Peyer's patch (tissue), 4 donors: Measurements from ENCODE around the gene OR4X1. TPM values are rescaled to one million over a fixed set of nuclear protein-coding genes. Genes with fewer than 3 reads are reported as not detected.
"Not testable (repeated sequence)": the region's sequence is repeated elsewhere in the genome, so short reads cannot be mapped to it uniquely, and the experiment has no call there.

ENCODE experiments used
- DNase-seq, 3 donors: peaks; one replicate each; pipeline ENCODE4 v3.0.0-alpha.2; 2017 to 2019
- H3K27ac ChIP-seq, 4 donors: fragments of 200-600 bp; sonication (generic); one replicate each; pipeline ENCODE4 v1.5.1; 2016 to 2019
- H3K27me3 ChIP-seq, 2 donors: fragments of 200-600 bp; sonication (generic); one replicate each; pipeline ENCODE4 v1.5.1; 2019
- H3K36me3 ChIP-seq, 3 donors: fragments of 200-600 bp; sonication (generic); one replicate each; pipeline ENCODE4 v1.5.1; 2016 to 2019
- H3K4me1 ChIP-seq, 4 donors: fragments of 200-600 bp; sonication (generic); one replicate each; pipeline ENCODE4 v1.5.1; 2016 to 2019
- H3K4me3 ChIP-seq, 4 donors: fragments of 200-600 bp; sonication (generic); 1 replicate in 3 of 4; 2 replicates in 1 of 4; pipeline ENCODE4 v1.5.1; 2016 to 2019; ENCODE audit warnings: mild to moderate bottlenecking in 1 of 4
- H3K9me3 ChIP-seq, 4 donors: fragments of 200-600 bp; sonication (generic); one replicate each; pipeline ENCODE4 v1.5.1; 2016 to 2019; ENCODE audit warnings: mild to moderate bottlenecking in 1 of 4
- CTCF ChIP-seq, 6 experiments: fragments of 450-650 bp in 4 of 6; fragments of 200-600 bp in 2 of 6; sonication (generic) in 1 of 6; IDR thresholded peaks; one replicate each; pipeline ENCODE4 v1.5.1; 2017 to 2019; ENCODE audit warnings: antibody characterized with exemption in 6 of 6, mild to moderate bottlenecking in 3 of 6, moderate library complexity in 1 of 6
- POLR2A ChIP-seq, 2 donors: fragments of 450-650 bp; IDR thresholded peaks; one replicate each; pipeline ENCODE4 v1.5.1; 2017; ENCODE audit warnings: antibody characterized with exemption in 2 of 2, mild to moderate bottlenecking in 2 of 2, moderate library complexity in 2 of 2
- total RNA-seq, 4 donors: library from RNA; depleted of rRNA; stranded (reverse); fragments of >200 nt; gene quantifications; one replicate each; pipeline ENCODE4 v1.1.0, GENCODE V29; 2016

The OR4X1 gene
- total RNA-seq, 4 donors from 2014 or later: not detected

- no peaks in the 10 kb centered on the region for H3K4me1 ChIP-seq
- no peaks in the 10 kb centered on the region for H3K36me3 ChIP-seq
- no peaks in the 10 kb centered on the region for H3K9me3 ChIP-seq
- TF ChIP-seq POLR2A (IDR thresholded peaks at IDR 0.05) (no peak), CTCF (IDR thresholded peaks at IDR 0.05) (peak; percentile 33 to 72 (median 65))
- no peak overlapping the region for H3K27ac ChIP-seq
- no peaks in the 10 kb centered on the region for H3K27me3 ChIP-seq
- no peak overlapping the region for H3K4me3 ChIP-seq
- DNase-seq: peak in 2 of 3 donors; percentile 49 to 82
Observed at GRCh38 chr11:48307760-48308386, 44.2 kb downstream of the OR4X1 start.

GRCh38 chr11:48313590-48313989 lies 49.9 kb downstream of the OR4X1 start:
- not testable (repeated sequence) for H3K9me3 ChIP-seq, H3K4me3 ChIP-seq, H3K27ac ChIP-seq, H3K27me3 ChIP-seq, H3K4me1 ChIP-seq, DNase-seq, H3K36me3 ChIP-seq

Other genes with a start within 250 kb of the OR4X1 start
- not detected for gene OR4B1, start 47.1 kb upstream of the OR4X1 start, total RNA-seq
- not detected for gene OR4X2, start 18.8 kb upstream of the OR4X1 start, total RNA-seq
- not detected for gene OR4S1, start 42.4 kb downstream of the OR4X1 start, total RNA-seq
- not detected for gene OR4C3, start 61.1 kb downstream of the OR4X1 start, total RNA-seq
- gene OR4C5, start 102.6 kb downstream of the OR4X1 start, total RNA-seq: not detected
- not detected for gene OR4A47, start 224.9 kb downstream of the OR4X1 start, total RNA-seq